ENCODE data around the gene ULK4.

- TF ChIP-seq IRF9 (tag; IDR thresholded peaks at IDR 0.05), result no peak
- no peak for TF ChIP-seq NFE2 (IDR thresholded peaks at IDR 0.05; ENCODE audit: low read depth)
Measured at GRCh38 chr3:41456162-41456561, 505.7 kb downstream of the ULK4 start.

All from K562 (cell line).